Measurements from ENCODE around the gene DGCR2. TPM values are rescaled to one million over a fixed set of nuclear protein-coding genes. Genes with fewer than 3 reads are reported as not detected.

Gene DGCR2
- total and polyA plus RNA-seq, 2 experiments from 2014 or later: 18.5 to 83.0 TPM

- Histone ChIP-seq H3K27me3 (ENCODE audit: insufficient read depth) (no peaks in the 10 kb centered on the region), H2AFZ (no peak overlapping the region), H4K20me1 (replicated peaks; ENCODE audit: insufficient read depth) (peaks cover 75% of the 10 kb centered on the region), H3K27ac (ENCODE audit: low read depth) (no peak overlapping the region), H3K79me2 (replicated peaks; ENCODE audit: insufficient read depth) (peaks cover 100% of the 10 kb centered on the region), H3F3A (replicated peaks; ENCODE audit: low read depth) (no peaks in the 10 kb centered on the region), H3K9me2 (ENCODE audit: insufficient read depth) (no peaks in the 10 kb centered on the region), H3K4me3 (no peak overlapping the region), H3K4me1 (ENCODE audit: insufficient read depth) (peaks cover 27% of the 10 kb centered on the region), H3K4me2 (no peak overlapping the region), H3K36me3 (ENCODE audit: insufficient read depth) (no peaks in the 10 kb centered on the region)
- TF ChIP-seq, protein P1, sequence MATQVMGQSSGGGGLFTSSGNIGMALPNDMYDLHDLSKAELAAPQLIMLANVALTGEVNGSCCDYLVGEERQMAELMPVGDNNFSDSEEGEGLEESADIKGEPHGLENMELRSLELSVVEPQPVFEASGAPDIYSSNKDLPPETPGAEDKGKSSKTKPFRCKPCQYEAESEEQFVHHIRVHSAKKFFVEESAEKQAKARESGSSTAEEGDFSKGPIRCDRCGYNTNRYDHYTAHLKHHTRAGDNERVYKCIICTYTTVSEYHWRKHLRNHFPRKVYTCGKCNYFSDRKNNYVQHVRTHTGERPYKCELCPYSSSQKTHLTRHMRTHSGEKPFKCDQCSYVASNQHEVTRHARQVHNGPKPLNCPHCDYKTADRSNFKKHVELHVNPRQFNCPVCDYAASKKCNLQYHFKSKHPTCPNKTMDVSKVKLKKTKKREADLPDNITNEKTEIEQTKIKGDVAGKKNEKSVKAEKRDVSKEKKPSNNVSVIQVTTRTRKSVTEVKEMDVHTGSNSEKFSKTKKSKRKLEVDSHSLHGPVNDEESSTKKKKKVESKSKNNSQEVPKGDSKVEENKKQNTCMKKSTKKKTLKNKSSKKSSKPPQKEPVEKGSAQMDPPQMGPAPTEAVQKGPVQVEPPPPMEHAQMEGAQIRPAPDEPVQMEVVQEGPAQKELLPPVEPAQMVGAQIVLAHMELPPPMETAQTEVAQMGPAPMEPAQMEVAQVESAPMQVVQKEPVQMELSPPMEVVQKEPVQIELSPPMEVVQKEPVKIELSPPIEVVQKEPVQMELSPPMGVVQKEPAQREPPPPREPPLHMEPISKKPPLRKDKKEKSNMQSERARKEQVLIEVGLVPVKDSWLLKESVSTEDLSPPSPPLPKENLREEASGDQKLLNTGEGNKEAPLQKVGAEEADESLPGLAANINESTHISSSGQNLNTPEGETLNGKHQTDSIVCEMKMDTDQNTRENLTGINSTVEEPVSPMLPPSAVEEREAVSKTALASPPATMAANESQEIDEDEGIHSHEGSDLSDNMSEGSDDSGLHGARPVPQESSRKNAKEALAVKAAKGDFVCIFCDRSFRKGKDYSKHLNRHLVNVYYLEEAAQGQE (IDR thresholded peaks at IDR 0.05; ENCODE audit: unreplicated experiment): no peak
- no peak for TF ChIP-seq ZNF331 (CRISPR knock-in tag; IDR thresholded peaks at IDR 0.05; ENCODE audit: low read depth)
- DNase-seq (ENCODE audit: low spot score) (no peak), ATAC-seq (no peak)
- Mint-ChIP-seq H3K27ac (no peak overlapping the region; the same call in 1 of the 2 replicates), H3K27me3 (ENCODE audit: insufficient read depth, low read depth, poor library complexity) (peaks cover 5% of the 10 kb centered on the region), H3K36me3 (ENCODE audit: low read depth) (no peaks in the 10 kb centered on the region), H3K4me1 (peaks cover 27% of the 10 kb centered on the region), H3K9me3 (no peaks in the 10 kb centered on the region; the same call in 2 of the 3 replicates), H3K4me3 (no peak overlapping the region)
These were observed 15.1 kb downstream of the DGCR2 start for GRCh38 chr22:19106886-19107729.

GRCh38 chr22:19105867-19106802 lies 16.1 kb downstream of the DGCR2 start:
- no peak overlapping the region for H3K4me3 Mint-ChIP-seq
- Histone ChIP-seq H3F3A (replicated peaks; ENCODE audit: low read depth) (no peaks in the 10 kb centered on the region), H3K4me1 (ENCODE audit: insufficient read depth) (peaks cover 20% of the 10 kb centered on the region), H3K9me2 (ENCODE audit: insufficient read depth) (no peaks in the 10 kb centered on the region), H3K27me3 (ENCODE audit: insufficient read depth) (no peaks in the 10 kb centered on the region), H3K27ac (ENCODE audit: low read depth) (no peak overlapping the region), H3K79me2 (replicated peaks; ENCODE audit: insufficient read depth) (peaks cover 100% of the 10 kb centered on the region), H4K20me1 (replicated peaks; ENCODE audit: insufficient read depth) (peaks cover 72% of the 10 kb centered on the region), H3K36me3 (ENCODE audit: insufficient read depth) (no peaks in the 10 kb centered on the region), H3K4me3 (no peak overlapping the region), H2AFZ (no peak overlapping the region), H3K4me2 (no peak overlapping the region)
- peak; percentile 48 to 64 for TF ChIP-seq CTCF (conservative IDR thresholded peaks at IDR 0.05; ENCODE audit: low read depth in 2 of 2)
- TF ChIP-seq, protein P2, sequence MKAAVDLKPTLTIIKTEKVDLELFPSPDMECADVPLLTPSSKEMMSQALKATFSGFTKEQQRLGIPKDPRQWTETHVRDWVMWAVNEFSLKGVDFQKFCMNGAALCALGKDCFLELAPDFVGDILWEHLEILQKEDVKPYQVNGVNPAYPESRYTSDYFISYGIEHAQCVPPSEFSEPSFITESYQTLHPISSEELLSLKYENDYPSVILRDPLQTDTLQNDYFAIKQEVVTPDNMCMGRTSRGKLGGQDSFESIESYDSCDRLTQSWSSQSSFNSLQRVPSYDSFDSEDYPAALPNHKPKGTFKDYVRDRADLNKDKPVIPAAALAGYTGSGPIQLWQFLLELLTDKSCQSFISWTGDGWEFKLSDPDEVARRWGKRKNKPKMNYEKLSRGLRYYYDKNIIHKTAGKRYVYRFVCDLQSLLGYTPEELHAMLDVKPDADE (IDR thresholded peaks at IDR 0.05): no peak
- H3K27ac Mint-ChIP-seq: 0 out of 2 replicates have a peak overlapping the region, but pooled peaks have one; percentile 30
- ATAC-seq: peak; percentile 72
- H3K27me3 Mint-ChIP-seq (ENCODE audit: insufficient read depth, low read depth, poor library complexity): peaks cover 5% of the 10 kb centered on the region
- H3K36me3 Mint-ChIP-seq (ENCODE audit: low read depth): no peaks in the 10 kb centered on the region
- H3K4me1 Mint-ChIP-seq: peaks cover 23% of the 10 kb centered on the region
- peak; percentile 51 for DNase-seq (ENCODE audit: low spot score)
- no peaks in the 10 kb centered on the region for H3K9me3 Mint-ChIP-seq

Data from GM23338 (cell line).